OCI-LY7 (cell line): Measurements from ENCODE around the gene PUM1.

Source experiments
- CTCF ChIP-seq: fragments of 200-600 bp; sonication (generic); conservative IDR thresholded peaks from 2 replicates; pipeline ENCODE4 v1.5.1; 2014; ENCODE audit warnings: mild to moderate bottlenecking, antibody characterized with exemption, low read length, moderate library complexity, mixed read lengths
- EZH2phosphoT487 ChIP-seq: fragments of 200-600 bp; sonication (generic); IDR thresholded peaks from 2 replicates; pipeline ENCODE4 v1.6.1; 2018; ENCODE audit warnings: low read depth, borderline replicate concordance, mild to moderate bottlenecking, mixed run types, antibody characterized with exemption, low read length, moderate library complexity, mixed read lengths

- TF ChIP-seq CTCF: no peak
- no peak for TF ChIP-seq EZH2phosphoT487
Observed at GRCh38 chr1:30916296-30916695, 149.2 kb downstream of the PUM1 start.
